Breast epithelium (tissue), 3 donors: ENCODE results near the gene SPACDR.

Source experiments
- CTCF ChIP-seq, 3 donors: fragments of 450-650 bp; IDR thresholded peaks; one replicate each; pipeline ENCODE4 v1.5.1; 2016 to 2017; ENCODE audit warnings: antibody characterized with exemption in 3 of 3, mild to moderate bottlenecking in 3 of 3, moderate library complexity in 3 of 3
- POLR2A ChIP-seq: fragments of 450-650 bp; IDR thresholded peaks from one replicate; pipeline ENCODE4 v1.6.1; 2016; ENCODE audit warnings: antibody characterized with exemption, mild to moderate bottlenecking, moderate library complexity
- POLR2AphosphoS5 ChIP-seq, 3 donors: sonication (generic); formaldehyde crosslinking; IDR thresholded peaks; one replicate each; pipeline ENCODE4 v1.6.1; 2017; ENCODE audit warnings: antibody characterized with exemption in 3 of 3

GRCh38 chr7:100418930-100419659, 45.0 kb downstream of the SPACDR start:
- TF ChIP-seq CTCF (IDR thresholded peaks at IDR 0.05) (no peak), POLR2A (no peak), POLR2AphosphoS5 (IDR thresholded peaks at IDR 0.05) (no peak)
